Measurements from ENCODE around the gene CDC25C. TPM values are rescaled to one million over a fixed set of nuclear protein-coding genes. Genes with fewer than 3 reads are reported as not detected.
"Not testable (repeated sequence)": the region's sequence is repeated elsewhere in the genome, so short reads cannot be mapped to it uniquely, and the experiment has no call there.

The CDC25C gene
- total and polyA plus RNA-seq, 2 experiments from 2014 or later, result 5.0 to 16.2 TPM

- DNase-seq (ENCODE audit: low read depth in 1 of 2, low spot score in 1 of 2), result no peak
- H3K36me3 ChIP-seq, result no peaks in the 10 kb centered on the region
- no peaks in the 10 kb centered on the region for H3K9me3 ChIP-seq (ENCODE audit: low read depth)
- H3K4me3 ChIP-seq, result no peak overlapping the region
- no peaks in the 10 kb centered on the region for H3K27me3 ChIP-seq
- H3K4me1 ChIP-seq (ENCODE audit: low read depth), result no peaks in the 10 kb centered on the region
- TF ChIP-seq, protein P1, sequence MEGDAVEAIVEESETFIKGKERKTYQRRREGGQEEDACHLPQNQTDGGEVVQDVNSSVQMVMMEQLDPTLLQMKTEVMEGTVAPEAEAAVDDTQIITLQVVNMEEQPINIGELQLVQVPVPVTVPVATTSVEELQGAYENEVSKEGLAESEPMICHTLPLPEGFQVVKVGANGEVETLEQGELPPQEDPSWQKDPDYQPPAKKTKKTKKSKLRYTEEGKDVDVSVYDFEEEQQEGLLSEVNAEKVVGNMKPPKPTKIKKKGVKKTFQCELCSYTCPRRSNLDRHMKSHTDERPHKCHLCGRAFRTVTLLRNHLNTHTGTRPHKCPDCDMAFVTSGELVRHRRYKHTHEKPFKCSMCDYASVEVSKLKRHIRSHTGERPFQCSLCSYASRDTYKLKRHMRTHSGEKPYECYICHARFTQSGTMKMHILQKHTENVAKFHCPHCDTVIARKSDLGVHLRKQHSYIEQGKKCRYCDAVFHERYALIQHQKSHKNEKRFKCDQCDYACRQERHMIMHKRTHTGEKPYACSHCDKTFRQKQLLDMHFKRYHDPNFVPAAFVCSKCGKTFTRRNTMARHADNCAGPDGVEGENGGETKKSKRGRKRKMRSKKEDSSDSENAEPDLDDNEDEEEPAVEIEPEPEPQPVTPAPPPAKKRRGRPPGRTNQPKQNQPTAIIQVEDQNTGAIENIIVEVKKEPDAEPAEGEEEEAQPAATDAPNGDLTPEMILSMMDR (IDR thresholded peaks at IDR 0.05; ENCODE audit: low read depth, low read length), result no peak
- no peak overlapping the region for H3K27ac ChIP-seq
Observed at GRCh38 chr5:138264183-138264582, 67.4 kb downstream of the CDC25C start.

DNA sequence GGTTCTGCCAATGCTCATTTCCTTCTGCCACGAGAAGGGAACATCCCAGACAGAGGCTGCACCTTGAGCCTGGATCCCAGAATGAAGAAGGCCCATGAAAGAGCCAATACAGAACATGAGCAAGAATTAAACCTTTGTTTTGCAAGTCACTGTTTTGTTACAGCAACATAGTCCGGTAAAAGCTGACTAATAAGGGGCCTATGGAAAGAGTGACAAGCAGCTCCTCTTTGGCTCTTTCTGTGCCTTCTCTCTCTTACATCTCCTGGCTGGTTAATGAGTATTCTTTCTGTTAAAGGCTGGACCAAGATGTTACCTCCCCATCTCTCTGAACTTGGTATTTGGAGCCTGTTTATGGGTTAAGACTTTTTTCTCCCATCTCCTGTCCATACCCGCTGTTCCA, 68.0 kb downstream of the CDC25C start:
- no peaks in the 10 kb centered on the region for H3K36me3 ChIP-seq
- TF ChIP-seq, protein P1 (IDR thresholded peaks at IDR 0.05; ENCODE audit: low read depth, low read length), result no peak
- H3K9me3 ChIP-seq (ENCODE audit: low read depth), result no peaks in the 10 kb centered on the region
- H3K27me3 ChIP-seq, result no peaks in the 10 kb centered on the region
- no peak for DNase-seq (ENCODE audit: low read depth in 1 of 2, low spot score in 1 of 2)
- H3K27ac ChIP-seq, result no peak overlapping the region
- no peaks in the 10 kb centered on the region for H3K4me1 ChIP-seq (ENCODE audit: low read depth)
- H3K4me3 ChIP-seq, result no peak overlapping the region

DNA sequence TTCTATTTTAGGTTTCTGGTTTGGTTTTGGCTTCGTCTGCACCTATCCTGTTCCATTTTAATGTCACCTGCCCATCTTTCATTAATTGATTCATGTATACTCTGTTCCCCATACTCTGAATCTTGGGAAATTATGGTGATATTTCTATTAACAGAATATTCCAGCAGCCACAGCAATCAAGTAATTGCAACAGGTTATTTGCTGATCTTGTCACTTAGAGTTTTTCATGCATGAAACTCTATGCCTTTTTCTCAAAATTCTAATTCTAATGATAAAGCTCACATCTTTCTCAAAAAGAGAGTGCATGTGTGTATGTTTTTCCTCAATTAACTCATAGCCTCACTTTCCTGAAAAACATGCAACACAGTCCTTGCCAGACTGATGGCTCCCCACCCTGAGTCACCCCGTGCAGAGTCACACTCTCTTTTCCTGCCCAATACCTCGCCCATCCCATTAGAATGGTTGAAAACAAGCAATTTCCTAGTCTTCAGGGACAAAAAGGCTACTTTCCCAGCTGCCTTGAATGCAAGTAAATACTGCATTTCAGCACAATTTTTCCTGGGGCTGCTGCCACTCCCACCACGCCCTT, 72.8 kb downstream of the CDC25C start:
- H3K4me1 ChIP-seq (ENCODE audit: low read depth), result no peaks in the 10 kb centered on the region
- no peak overlapping the region for H3K27ac ChIP-seq
- H3K9me3 ChIP-seq (ENCODE audit: low read depth), result no peaks in the 10 kb centered on the region
- DNase-seq (ENCODE audit: low read depth in 1 of 2, low spot score in 1 of 2), result no peak
- TF ChIP-seq, protein P1 (IDR thresholded peaks at IDR 0.05; ENCODE audit: low read depth, low read length), result no peak
- H3K36me3 ChIP-seq, result no peaks in the 10 kb centered on the region
- H3K27me3 ChIP-seq, result no peaks in the 10 kb centered on the region
- no peak overlapping the region for H3K4me3 ChIP-seq

- H3K9me3 ChIP-seq (ENCODE audit: low read depth), result no peaks in the 10 kb centered on the region
- TF ChIP-seq, protein P1 (IDR thresholded peaks at IDR 0.05; ENCODE audit: low read depth, low read length), result no peak
- H3K4me3 ChIP-seq, result no peak overlapping the region
- H3K27ac ChIP-seq, result no peak overlapping the region
- H3K27me3 ChIP-seq, result no peaks in the 10 kb centered on the region
- H3K4me1 ChIP-seq (ENCODE audit: low read depth), result no peaks in the 10 kb centered on the region
- H3K36me3 ChIP-seq, result no peaks in the 10 kb centered on the region
- DNase-seq (ENCODE audit: low read depth in 1 of 2, low spot score in 1 of 2), result no peak
Observed at GRCh38 chr5:138257583-138257982, 74.0 kb downstream of the CDC25C start.

DNA sequence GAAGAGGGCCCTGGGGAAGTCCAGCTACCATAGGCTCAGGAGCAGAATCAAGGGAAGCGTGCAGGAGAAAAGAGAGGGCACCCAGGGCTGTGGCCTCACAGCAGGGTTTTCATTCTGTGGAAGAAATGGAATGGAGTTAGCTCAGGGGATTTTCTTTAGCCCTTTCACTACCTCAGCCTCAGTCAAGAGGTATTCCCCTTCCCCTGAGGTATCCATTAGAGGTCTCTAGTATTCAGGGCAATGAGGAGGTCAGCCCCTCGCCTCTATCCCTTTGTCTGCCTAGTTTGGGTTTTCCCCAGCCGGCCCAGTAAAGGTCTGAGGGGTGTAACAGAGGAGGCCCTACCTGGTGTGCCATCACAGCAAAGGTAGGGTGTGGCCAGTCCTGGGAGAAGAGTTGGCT, 78.7 kb downstream of the CDC25C start:
- TF ChIP-seq, protein P1 (IDR thresholded peaks at IDR 0.05; ENCODE audit: low read depth, low read length), result no peak
- Histone ChIP-seq H3K9me3 (ENCODE audit: low read depth) (no peaks in the 10 kb centered on the region), H3K27ac (no peak overlapping the region), H3K4me1 (ENCODE audit: low read depth) (no peaks in the 10 kb centered on the region), H3K36me3 (no peaks in the 10 kb centered on the region), H3K4me3 (no peak overlapping the region), H3K27me3 (no peaks in the 10 kb centered on the region)
- no peak for DNase-seq (ENCODE audit: low read depth in 1 of 2, low spot score in 1 of 2)

DNA sequence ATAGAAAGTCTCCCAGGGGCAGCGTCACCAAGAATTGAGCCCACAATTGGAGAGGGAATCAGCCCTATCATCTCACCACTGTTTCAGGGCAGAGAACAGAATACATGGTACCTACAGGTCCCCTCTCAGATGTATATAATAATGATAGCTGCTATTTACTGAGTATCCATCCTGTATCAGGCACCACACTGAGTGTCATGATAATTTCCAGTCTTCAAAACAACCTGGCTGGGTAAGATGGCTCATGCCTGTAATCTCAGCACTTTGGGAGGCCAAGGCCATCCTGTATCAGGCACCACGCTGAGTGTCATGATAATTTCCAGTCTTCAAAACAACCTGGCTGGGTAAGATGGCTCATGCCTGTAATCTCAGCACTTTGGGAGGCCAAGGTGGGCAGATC, 83.8 kb downstream of the CDC25C start:
- not testable (repeated sequence) for H3K36me3 ChIP-seq; DNase-seq (ENCODE audit: low read depth in 1 of 2, low spot score in 1 of 2)

More for the DNA sequence above, 83.8 kb downstream of the CDC25C start:
- not testable (repeated sequence) for H3K27ac ChIP-seq; H3K9me3 ChIP-seq (ENCODE audit: low read depth); H3K4me1 ChIP-seq (ENCODE audit: low read depth); H3K27me3 ChIP-seq; H3K4me3 ChIP-seq
